HepG2 (cell line): ENCODE results near the gene MAT2A. TPM values are rescaled to one million over a fixed set of nuclear protein-coding genes. Genes with fewer than 3 reads are reported as not detected.

Experiments used
- ESRRA ChIP-seq: sonication (generic); formaldehyde crosslinking; IDR thresholded peaks from 2 replicates; pipeline ENCODE4 v1.5.1; 2020; ENCODE audit warnings: mild to moderate bottlenecking, low read depth, missing genetic modification reagents
- GATAD2A ChIP-seq: IDR thresholded peaks from 2 replicates; pipeline ENCODE4 v1.6.1; 2016
- KAT8 ChIP-seq: IDR thresholded peaks from 2 replicates; pipeline ENCODE4 v1.6.1; 2016; ENCODE audit warnings: missing genetic modification reagents, missing compliant biosample characterization
- KLF16 ChIP-seq, 2 experiments: sonication (generic) in 1 of 2; formaldehyde crosslinking in 1 of 2; IDR thresholded peaks; 2 replicates each; pipeline versions ENCODE4 v1.6.1 to v1.8.0; 2016 to 2023; ENCODE audit warnings: missing genetic modification reagents in 2 of 2, missing compliant biosample characterization in 1 of 2
- LCORL ChIP-seq, 2 experiments: fragments of 450-650 bp in 1 of 2; sonication (generic) in 1 of 2; formaldehyde crosslinking in 1 of 2; IDR thresholded peaks; 2 replicates each; pipeline versions ENCODE4 v1.5.0 to v1.6.1; 2017 to 2020; ENCODE audit warnings: antibody characterized with exemption in 1 of 2, missing genetic modification reagents in 1 of 2
- MIER3 ChIP-seq: IDR thresholded peaks from 2 replicates; pipeline ENCODE4 v1.6.1; 2016; ENCODE audit warnings: missing compliant biosample characterization, borderline replicate concordance
- PRDM15 ChIP-seq: sonication (generic); formaldehyde crosslinking; IDR thresholded peaks from 2 replicates; pipeline ENCODE4 v1.4.0; 2020; ENCODE audit warnings: missing genetic modification reagents
- REPIN1 ChIP-seq: sonication (generic); formaldehyde crosslinking; IDR thresholded peaks from 2 replicates; pipeline ENCODE4 v1.8.0; 2022; ENCODE audit warnings: missing genetic modification reagents, low read depth, mild to moderate bottlenecking, borderline replicate concordance
- SALL2 ChIP-seq: sonication (generic); formaldehyde crosslinking; IDR thresholded peaks from 2 replicates; pipeline ENCODE4 v1.8.1; 2023; ENCODE audit warnings: mild to moderate bottlenecking, missing genetic modification reagents, inconsistent platforms
- SKIL ChIP-seq: sonication (generic); formaldehyde crosslinking; IDR thresholded peaks from 2 replicates; pipeline ENCODE4 v1.8.0; 2022; ENCODE audit warnings: missing genetic modification reagents, mild to moderate bottlenecking, moderate library complexity, borderline replicate concordance
- TFDP2 ChIP-seq: sonication (generic); formaldehyde crosslinking; IDR thresholded peaks from 2 replicates; pipeline ENCODE4 v1.4.0; 2020; ENCODE audit warnings: missing genetic modification reagents
- TRIM22 ChIP-seq: fragments of 450-650 bp; IDR thresholded peaks from 2 replicates; pipeline ENCODE4 v1.6.1; 2017
- U2AF2 ChIP-seq: fragments of 200-400 bp; formaldehyde crosslinking; IDR thresholded peaks from 2 replicates; pipeline ENCODE4 v1.6.1; 2017; ENCODE audit warnings: low read depth, mild to moderate bottlenecking, low read length
- ZNF607 ChIP-seq: sonication (generic); formaldehyde crosslinking; IDR thresholded peaks from 2 replicates; pipeline ENCODE4 v1.5.1; 2020; ENCODE audit warnings: missing genetic modification reagents, mild to moderate bottlenecking, borderline replicate concordance
- ZNF619 ChIP-seq: sonication (generic); formaldehyde crosslinking; IDR thresholded peaks from 2 replicates; pipeline ENCODE4 v1.4.0; 2020; ENCODE audit warnings: mild to moderate bottlenecking, missing genetic modification reagents
- ZNF639 ChIP-seq: conservative IDR thresholded peaks from 2 replicates; pipeline ENCODE4 v1.6.1; 2018; ENCODE audit warnings: missing genetic modification reagents
- ZNF660 ChIP-seq: sonication (generic); formaldehyde crosslinking; IDR thresholded peaks from 2 replicates; pipeline ENCODE4 v1.5.1; 2020; ENCODE audit warnings: mild to moderate bottlenecking, low read depth, missing genetic modification reagents, borderline replicate concordance
- ZNF841 ChIP-seq: sonication (generic); formaldehyde crosslinking; IDR thresholded peaks from 2 replicates; pipeline ENCODE4 v1.8.1; 2023; ENCODE audit warnings: missing genetic modification reagents, borderline replicate concordance
- ZSCAN21 ChIP-seq: sonication (generic); formaldehyde crosslinking; IDR thresholded peaks from 2 replicates; pipeline ENCODE4 v1.8.0; 2022; ENCODE audit warnings: mild to moderate bottlenecking, missing genetic modification reagents, moderate library complexity, borderline replicate concordance
- polyA plus RNA-seq, 8 experiments: library from polyadenylated mRNA; depleted of rRNA in 3 of 8; stranded (reverse) in 7 of 8; unstranded in 1 of 8; fragments of >200 nt; fragmentation: Illumina TruSeq in 4 of 8; extraction: Trizol in 4 of 8; gene quantifications; 2 replicates each; pipeline versions ENCODE4 v1.2.1 to v1.2.3, GENCODE V29; 2011 to 2016; ENCODE audit warnings: low read depth in 4 of 8, missing spikeins in 1 of 8, mixed read lengths in 1 of 8; ENCODE audit not compliant: insufficient read depth in 1 of 8
- total RNA-seq, 5 experiments: library from RNA; depleted of rRNA; stranded (reverse); fragments of >200 nt; fragmentation: Illumina TruSeq; extraction: Trizol; gene quantifications; 2 replicates each; pipeline ENCODE4 v1.2.3, GENCODE V29; 2016; ENCODE audit warnings: low read depth in 1 of 5

The MAT2A gene
- total and polyA plus RNA-seq, 2 of the 13 experiments (the other 11 are each of a cell fraction or from before 2014, with no cell fraction given): 155 to 331 TPM

- TF ChIP-seq ZNF660 (CRISPR knock-in tag) (no peak), LCORL (IDR thresholded peaks at IDR 0.05) (no peak), LCORL (CRISPR knock-in tag; IDR thresholded peaks at IDR 0.05) (0 out of 2 replicates have a peak, but pooled peaks have one; percentile 44), TFDP2 (CRISPR knock-in tag) (peak; percentile 70), U2AF2 (no peak), ZNF607 (CRISPR knock-in tag) (peak; percentile 84; the same call in 1 of the 2 replicates), SALL2 (peak; percentile 88), SKIL (peak; percentile 77; the same call in 1 of the 2 replicates), TRIM22 (no peak), ESRRA (peak; percentile 79), KAT8 (peak; percentile 71), REPIN1 (CRISPR knock-in tag) (peak; percentile 92), PRDM15 (CRISPR knock-in tag) (peak; percentile 66; the same call in 1 of the 2 replicates), KLF16 (CRISPR knock-in tag; IDR thresholded peaks at IDR 0.05) (peak in 1 of 2 experiments; percentile 63; a peak in 2 of 4 replicates), ZNF841 (no peak), ZSCAN21 (peak; percentile 97), ZNF619 (CRISPR knock-in tag) (no peak), ZNF639 (CRISPR knock-in tag) (peak; percentile 47), GATAD2A (CRISPR knock-in tag) (peak; percentile 68; the same call in 1 of the 2 replicates), MIER3 (0 out of 2 replicates have a peak, but pooled peaks have one; percentile 34)
Measured at GRCh38 chr2:85584354-85584856, 45.4 kb downstream of the MAT2A start, which contains the start of gene VAMP5 (continued).
